Lower leg skin (tissue), 3 donors: ENCODE measurements around the gene RFNG.

Experiments
- POLR2A ChIP-seq, 2 donors: fragments of 450-650 bp; IDR thresholded peaks; one replicate each; pipeline ENCODE4 v1.6.1; 2016 to 2017; ENCODE audit warnings: antibody characterized with exemption in 2 of 2, mild to moderate bottlenecking in 1 of 2, moderate library complexity in 1 of 2
- TF ChIP-seq, protein P1 (sequence below), 3 donors: fragments of 450-650 bp; IDR thresholded peaks; one replicate each; pipeline ENCODE4 v1.5.1; 2016; ENCODE audit warnings: antibody characterized with exemption in 3 of 3, mild to moderate bottlenecking in 3 of 3, moderate library complexity in 2 of 3

DNA sequence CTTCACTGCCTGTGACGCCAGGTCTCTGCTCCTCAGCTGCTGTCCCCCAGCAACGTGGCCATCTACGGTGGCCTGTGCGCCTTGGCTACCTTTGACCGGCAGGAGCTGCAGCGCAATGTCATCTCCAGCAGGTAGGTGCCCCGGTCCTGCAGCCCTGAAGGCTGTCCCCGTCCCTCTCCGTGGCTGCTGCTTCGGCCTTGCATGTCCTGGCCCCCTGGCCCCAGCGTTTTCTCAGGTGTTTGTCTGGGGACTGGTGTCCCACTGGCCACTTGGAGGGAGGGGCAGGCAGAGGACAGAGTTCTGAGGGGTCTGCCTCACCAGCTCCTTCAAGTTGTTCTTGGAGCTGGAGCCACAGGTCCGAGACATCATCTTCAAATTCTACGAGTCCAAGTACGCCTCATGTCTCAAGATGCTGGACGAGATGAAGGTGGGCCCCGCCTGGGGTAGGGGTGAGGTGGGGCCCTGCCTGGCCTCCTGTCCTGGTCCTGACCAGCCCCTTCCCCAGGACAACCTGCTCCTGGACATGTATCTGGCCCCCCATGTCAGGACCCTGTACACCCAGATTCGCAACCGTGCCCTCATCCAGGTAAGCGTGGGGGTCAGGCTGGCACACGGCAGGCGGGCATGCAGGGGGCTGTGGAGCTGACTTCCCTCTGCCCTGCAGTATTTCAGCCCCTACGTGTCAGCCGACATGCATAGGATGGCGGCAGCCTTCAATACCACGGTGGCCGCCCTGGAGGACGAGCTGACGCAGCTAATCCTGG, 4.5 kb upstream of the RFNG start:
- TF ChIP-seq, protein P1, sequence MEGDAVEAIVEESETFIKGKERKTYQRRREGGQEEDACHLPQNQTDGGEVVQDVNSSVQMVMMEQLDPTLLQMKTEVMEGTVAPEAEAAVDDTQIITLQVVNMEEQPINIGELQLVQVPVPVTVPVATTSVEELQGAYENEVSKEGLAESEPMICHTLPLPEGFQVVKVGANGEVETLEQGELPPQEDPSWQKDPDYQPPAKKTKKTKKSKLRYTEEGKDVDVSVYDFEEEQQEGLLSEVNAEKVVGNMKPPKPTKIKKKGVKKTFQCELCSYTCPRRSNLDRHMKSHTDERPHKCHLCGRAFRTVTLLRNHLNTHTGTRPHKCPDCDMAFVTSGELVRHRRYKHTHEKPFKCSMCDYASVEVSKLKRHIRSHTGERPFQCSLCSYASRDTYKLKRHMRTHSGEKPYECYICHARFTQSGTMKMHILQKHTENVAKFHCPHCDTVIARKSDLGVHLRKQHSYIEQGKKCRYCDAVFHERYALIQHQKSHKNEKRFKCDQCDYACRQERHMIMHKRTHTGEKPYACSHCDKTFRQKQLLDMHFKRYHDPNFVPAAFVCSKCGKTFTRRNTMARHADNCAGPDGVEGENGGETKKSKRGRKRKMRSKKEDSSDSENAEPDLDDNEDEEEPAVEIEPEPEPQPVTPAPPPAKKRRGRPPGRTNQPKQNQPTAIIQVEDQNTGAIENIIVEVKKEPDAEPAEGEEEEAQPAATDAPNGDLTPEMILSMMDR (IDR thresholded peaks at IDR 0.05) = no peak
- no peak for TF ChIP-seq POLR2A (IDR thresholded peaks at IDR 0.05)
